Glutamatergic neuron (in vitro differentiated cells): ENCODE results near the gene FOXP2. TPM values are rescaled to one million over a fixed set of nuclear protein-coding genes. Genes with fewer than 3 reads are reported as not detected.
"Not testable (repeated sequence)": the region's sequence is repeated elsewhere in the genome, so short reads cannot be mapped to it uniquely, and the experiment has no call there.

Source experiments
- DNase-seq: peaks from one replicate; pipeline ENCODE4 v3.0.0; 2022
- H3K27ac Mint-ChIP-seq: one replicate; pipeline ENCODE4 v1.8.0; 2020; ENCODE audit warnings: mild to moderate bottlenecking, mixed read lengths, inconsistent platforms; ENCODE audit not compliant: unreplicated experiment
- H3K27me3 Mint-ChIP-seq: one replicate; pipeline ENCODE4 v1.8.0; 2020; ENCODE audit warnings: mild to moderate bottlenecking, moderate library complexity, mixed read lengths, inconsistent platforms; ENCODE audit not compliant: unreplicated experiment
- H3K36me3 Mint-ChIP-seq: one replicate; pipeline ENCODE4 v1.8.0; 2020; ENCODE audit warnings: mild to moderate bottlenecking, mixed read lengths, inconsistent platforms; ENCODE audit not compliant: unreplicated experiment
- H3K4me1 Mint-ChIP-seq: one replicate; pipeline ENCODE4 v1.8.0; 2020; ENCODE audit warnings: mild to moderate bottlenecking, low read depth, mixed read lengths, inconsistent platforms; ENCODE audit not compliant: unreplicated experiment
- H3K4me3 Mint-ChIP-seq: one replicate; pipeline ENCODE4 v1.8.0; 2020; ENCODE audit warnings: mild to moderate bottlenecking, mixed read lengths, inconsistent platforms; ENCODE audit not compliant: unreplicated experiment
- H3K9me3 Mint-ChIP-seq: one replicate; pipeline ENCODE4 v1.8.0; 2020; ENCODE audit warnings: mild to moderate bottlenecking, moderate library complexity, mixed read lengths, inconsistent platforms; ENCODE audit not compliant: unreplicated experiment
- total RNA-seq: library from RNA; stranded (reverse); fragmentation: NEBNext Ultra II Directional; extraction: Animal tissue kit (Norgen Biotek cat#: 25700); gene quantifications from one replicate; pipeline ENCODE4 v1.2.1, GENCODE V29; 2021; ENCODE audit not compliant: unreplicated experiment
- TF ChIP-seq, protein P1 (sequence below): fragments of 200-600 bp; sonication (generic); IDR thresholded peaks from one replicate; pipeline ENCODE4 v1.5.0; 2021; ENCODE audit not compliant: partially characterized antibody, unreplicated experiment

The FOXP2 gene
- total RNA-seq, 1 donor from 2014 or later = 72.1 TPM

DNA sequence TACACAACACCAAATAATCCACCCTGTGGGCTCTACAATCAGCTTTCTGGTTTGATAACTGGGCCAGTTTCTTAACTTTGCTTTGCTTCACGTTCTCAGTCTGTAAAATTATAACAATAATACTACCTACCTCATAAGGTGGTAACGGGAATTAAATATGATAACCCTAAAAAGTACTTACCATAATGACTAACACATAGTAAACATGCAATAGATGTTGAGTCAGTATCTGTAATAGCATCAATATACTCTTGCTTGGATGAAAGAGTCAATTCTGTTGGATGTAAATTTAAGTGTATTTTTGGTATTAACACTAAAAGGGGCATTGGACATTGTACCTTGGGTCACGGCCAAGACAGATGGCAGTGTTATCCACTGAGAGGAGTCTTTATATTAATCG, 160.5 kb downstream of the FOXP2 start:
- Mint-ChIP-seq H3K27me3 (no peaks in the 10 kb centered on the region), H3K9me3 (no peaks in the 10 kb centered on the region), H3K27ac (no peak overlapping the region), H3K36me3 (no peaks in the 10 kb centered on the region), H3K4me3 (no peak overlapping the region), H3K4me1 (peaks cover 9% of the 10 kb centered on the region)
- TF ChIP-seq, protein P1, sequence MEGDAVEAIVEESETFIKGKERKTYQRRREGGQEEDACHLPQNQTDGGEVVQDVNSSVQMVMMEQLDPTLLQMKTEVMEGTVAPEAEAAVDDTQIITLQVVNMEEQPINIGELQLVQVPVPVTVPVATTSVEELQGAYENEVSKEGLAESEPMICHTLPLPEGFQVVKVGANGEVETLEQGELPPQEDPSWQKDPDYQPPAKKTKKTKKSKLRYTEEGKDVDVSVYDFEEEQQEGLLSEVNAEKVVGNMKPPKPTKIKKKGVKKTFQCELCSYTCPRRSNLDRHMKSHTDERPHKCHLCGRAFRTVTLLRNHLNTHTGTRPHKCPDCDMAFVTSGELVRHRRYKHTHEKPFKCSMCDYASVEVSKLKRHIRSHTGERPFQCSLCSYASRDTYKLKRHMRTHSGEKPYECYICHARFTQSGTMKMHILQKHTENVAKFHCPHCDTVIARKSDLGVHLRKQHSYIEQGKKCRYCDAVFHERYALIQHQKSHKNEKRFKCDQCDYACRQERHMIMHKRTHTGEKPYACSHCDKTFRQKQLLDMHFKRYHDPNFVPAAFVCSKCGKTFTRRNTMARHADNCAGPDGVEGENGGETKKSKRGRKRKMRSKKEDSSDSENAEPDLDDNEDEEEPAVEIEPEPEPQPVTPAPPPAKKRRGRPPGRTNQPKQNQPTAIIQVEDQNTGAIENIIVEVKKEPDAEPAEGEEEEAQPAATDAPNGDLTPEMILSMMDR = no peak
- no peak for DNase-seq

DNA sequence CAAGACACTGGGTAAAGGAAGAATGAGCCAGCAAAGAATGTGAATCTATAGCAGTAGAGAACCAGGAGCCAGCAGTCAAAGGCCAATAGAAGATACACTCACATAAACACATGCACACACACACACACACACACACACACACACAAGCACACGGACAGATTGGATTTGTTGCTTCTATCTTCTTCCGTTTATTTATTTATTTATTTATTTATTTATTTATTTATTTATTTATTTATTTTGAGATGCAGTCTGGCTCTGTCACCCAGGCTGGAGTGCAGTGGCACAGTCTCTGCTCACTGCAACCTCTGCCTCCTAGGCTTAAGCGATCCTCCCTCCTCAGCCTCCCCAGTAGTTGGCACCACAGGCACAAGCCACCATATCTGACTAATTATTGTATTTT, 166.3 kb downstream of the FOXP2 start:
- not testable (repeated sequence) for H3K27ac Mint-ChIP-seq, H3K36me3 Mint-ChIP-seq, H3K9me3 Mint-ChIP-seq, DNase-seq, H3K4me3 Mint-ChIP-seq, H3K4me1 Mint-ChIP-seq, H3K27me3 Mint-ChIP-seq

DNA sequence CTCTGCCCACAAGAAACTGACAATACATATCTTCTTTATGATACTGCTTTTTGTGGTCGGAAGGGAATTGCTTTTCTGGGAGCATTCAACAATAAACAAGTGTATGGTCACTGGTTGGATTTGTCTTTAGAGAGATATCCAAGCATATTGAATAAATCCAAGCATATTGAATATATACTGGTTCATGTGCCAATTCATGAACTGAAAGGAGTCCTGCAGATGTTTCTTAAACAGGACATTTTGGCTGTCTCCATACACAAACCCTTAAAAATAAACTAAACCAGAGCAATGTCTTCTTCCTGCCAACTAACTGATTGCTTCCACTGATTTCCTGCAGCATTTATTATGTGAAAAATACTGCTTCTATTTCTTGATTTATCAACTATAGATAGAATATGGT, 173.9 kb downstream of the FOXP2 start:
- peaks cover 23% of the 10 kb centered on the region for H3K4me1 Mint-ChIP-seq
- DNase-seq = no peak
- no peak overlapping the region for H3K4me3 Mint-ChIP-seq
- H3K36me3 Mint-ChIP-seq = no peaks in the 10 kb centered on the region
- no peak overlapping the region for H3K27ac Mint-ChIP-seq
- TF ChIP-seq, protein P1 = no peak
- peaks cover 3% of the 10 kb centered on the region for H3K9me3 Mint-ChIP-seq
- H3K27me3 Mint-ChIP-seq = no peaks in the 10 kb centered on the region

DNA sequence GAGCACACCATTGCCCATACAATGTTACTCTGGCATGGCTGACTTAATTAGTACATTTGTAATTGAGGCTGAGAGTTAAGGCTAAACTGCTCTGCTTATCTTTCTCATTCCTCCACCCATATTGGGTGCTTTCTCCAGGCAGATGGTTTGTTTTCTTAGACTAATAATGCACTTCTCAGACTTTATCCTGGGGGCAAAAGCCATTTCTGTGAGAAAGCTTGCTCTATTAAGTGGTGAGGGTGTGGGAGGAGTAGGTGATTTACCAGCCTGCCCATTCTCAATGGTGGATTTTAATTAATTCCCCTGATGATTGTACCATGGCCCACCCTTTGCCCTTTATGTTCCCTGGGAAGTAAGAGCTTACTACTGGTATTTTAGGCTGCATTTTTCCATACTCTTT, 174.8 kb downstream of the FOXP2 start:
- Mint-ChIP-seq H3K4me1 (peaks cover 26% of the 10 kb centered on the region), H3K36me3 (no peaks in the 10 kb centered on the region), H3K27me3 (no peaks in the 10 kb centered on the region), H3K9me3 (peaks cover 3% of the 10 kb centered on the region), H3K27ac (peak overlapping the region; percentile 60), H3K4me3 (no peak overlapping the region)
- no peak for DNase-seq
- TF ChIP-seq, protein P1 = no peak

DNA sequence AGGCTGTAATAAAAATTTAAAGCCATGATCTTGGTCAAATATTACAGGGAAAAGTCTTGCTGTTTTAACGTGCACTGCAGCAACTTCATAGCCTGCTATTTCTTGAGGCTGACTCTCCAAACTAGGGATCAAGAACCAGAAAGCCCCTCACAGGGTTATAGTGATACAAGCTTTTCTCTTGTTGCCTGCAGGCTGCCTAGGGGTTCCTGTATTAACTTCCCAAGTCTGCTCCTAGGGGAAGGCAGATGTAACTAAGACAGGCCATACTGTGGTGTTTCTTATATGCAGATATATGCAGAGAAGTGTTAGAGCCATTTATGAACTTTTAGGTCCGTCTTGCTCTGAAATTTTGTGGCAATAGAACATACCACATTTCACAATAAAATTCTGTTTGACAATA, 175.7 kb downstream of the FOXP2 start:
- Mint-ChIP-seq H3K27me3 (no peaks in the 10 kb centered on the region), H3K9me3 (peaks cover 3% of the 10 kb centered on the region), H3K27ac (peak overlapping the region; percentile 10), H3K4me3 (no peak overlapping the region), H3K36me3 (no peaks in the 10 kb centered on the region), H3K4me1 (peaks cover 28% of the 10 kb centered on the region)
- no peak for DNase-seq
- TF ChIP-seq, protein P1 = no peak

DNA sequence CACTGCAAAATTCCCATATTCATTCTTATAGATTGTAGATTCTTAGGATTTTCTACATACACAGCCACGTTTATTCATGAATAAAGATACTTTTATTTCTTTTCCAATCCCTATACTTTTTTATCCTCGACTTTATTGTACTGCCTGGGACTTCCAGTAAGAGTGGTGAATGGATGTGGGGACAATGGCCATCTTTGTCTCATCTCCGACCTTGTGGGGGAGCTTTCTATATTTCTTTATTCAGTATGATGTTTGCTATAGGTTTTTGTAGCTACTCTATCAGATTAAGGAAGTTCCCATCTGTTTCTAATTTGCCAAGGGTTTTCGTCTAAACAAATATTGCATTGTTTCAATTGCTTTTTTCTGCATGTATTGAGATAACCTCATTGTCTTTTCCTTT, 184.3 kb downstream of the FOXP2 start:
- TF ChIP-seq, protein P1 = no peak

More for the DNA sequence above, 184.3 kb downstream of the FOXP2 start:
- Mint-ChIP-seq H3K4me1 (peaks cover 6% of the 10 kb centered on the region), H3K27me3 (no peaks in the 10 kb centered on the region), H3K4me3 (no peak overlapping the region), H3K36me3 (no peaks in the 10 kb centered on the region), H3K27ac (peak overlapping the region; percentile 1), H3K9me3 (no peaks in the 10 kb centered on the region)
- DNase-seq = no peak
